Common myeloid progenitor, CD34-positive (primary cell): ENCODE results near the gene PCSK4.

Source experiments
- CTCF ChIA-PET: fragments of 350-600 bp; sonication (Branson Sonifier 250); formaldehyde crosslinking; loops from one replicate; lab custom pipeline; 2021; ENCODE audit warnings: antibody characterized with exemption; lab: Charles Lee
- POLR2A ChIA-PET: fragments of 350-600 bp; sonication (Branson Sonifier 250); formaldehyde crosslinking; loops from one replicate; lab custom pipeline; 2021; ENCODE audit warnings: antibody characterized with exemption; lab: Charles Lee
- DNase-seq, 3 donors: peaks; one replicate each; pipeline versions ENCODE4 v3.0.0 to v3.0.0-alpha.2; 2013
- H3K27ac ChIP-seq, 2 experiments: 1 replicate in 1 of 2; 2 replicates in 1 of 2; pipeline ENCODE4 v1.7.0; 2013; ENCODE audit warnings: inconsistent platforms in 2 of 2, low read length in 2 of 2, mild to moderate bottlenecking in 2 of 2, low read depth in 1 of 2, moderate library complexity in 1 of 2; ENCODE audit not compliant: severe bottlenecking in 2 of 2, insufficient read depth in 1 of 2, poor library complexity in 1 of 2
- H3K27me3 ChIP-seq, 5 experiments: replicated peaks in 2 of 5; 1 replicate in 3 of 5; 2 replicates in 2 of 5; pipeline versions ENCODE4 v1.6.1 to v1.7.0; 2013; ENCODE audit warnings: low read length in 4 of 5, mild to moderate bottlenecking in 2 of 5, moderate library complexity in 2 of 5, inconsistent platforms in 1 of 5; ENCODE audit not compliant: insufficient read depth in 5 of 5, control insufficient read depth in 4 of 5
- H3K36me3 ChIP-seq, 4 experiments: 1 replicate in 2 of 4; 2 replicates in 2 of 4; pipeline versions ENCODE4 v1.6.1 to v1.7.0; 2013; ENCODE audit warnings: low read length in 3 of 4, control low read depth in 1 of 4, mild to moderate bottlenecking in 1 of 4; ENCODE audit not compliant: control insufficient read depth in 4 of 4, insufficient read depth in 4 of 4
- H3K4me1 ChIP-seq, 4 experiments: 1 replicate in 3 of 4; 2 replicates in 1 of 4; pipeline versions ENCODE4 v1.6.1 to v1.7.1; 2013; ENCODE audit warnings: low read length in 3 of 4, mild to moderate bottlenecking in 3 of 4, control low read depth in 1 of 4, inconsistent platforms in 1 of 4, moderate library complexity in 1 of 4; ENCODE audit not compliant: control insufficient read depth in 4 of 4, insufficient read depth in 4 of 4; ENCODE audit errors: control extremely low read depth in 1 of 4
- H3K4me3 ChIP-seq, 7 experiments: 1 replicate in 4 of 7; 2 replicates in 3 of 7; pipeline versions ENCODE4 v1.5.1 to v1.7.0; 2013; ENCODE audit warnings: mild to moderate bottlenecking in 7 of 7, low read length in 6 of 7, moderate library complexity in 6 of 7, inconsistent platforms in 2 of 7, low read depth in 2 of 7, control low read depth in 1 of 7; ENCODE audit not compliant: insufficient read depth in 4 of 7, control insufficient read depth in 1 of 7; ENCODE audit errors: extremely low read depth in 1 of 7
- H3K9me3 ChIP-seq, 5 experiments: 1 replicate in 4 of 5; 2 replicates in 1 of 5; pipeline versions ENCODE4 v1.6.1 to v1.7.1; 2013; ENCODE audit warnings: low read length in 4 of 5, mild to moderate bottlenecking in 2 of 5, inconsistent platforms in 1 of 5, low read depth in 1 of 5, moderate library complexity in 1 of 5; ENCODE audit not compliant: control insufficient read depth in 4 of 5, insufficient read depth in 2 of 5; ENCODE audit errors: control extremely low read depth in 1 of 5
- WGBS: methylation state at CpG from one replicate; pipeline ENCODE4 v1.1.5; 2013; ENCODE audit not compliant: insufficient coverage; 5-methylcytosine and 5-hydroxymethylcytosine counted together

PCSK4 gene

DNA sequence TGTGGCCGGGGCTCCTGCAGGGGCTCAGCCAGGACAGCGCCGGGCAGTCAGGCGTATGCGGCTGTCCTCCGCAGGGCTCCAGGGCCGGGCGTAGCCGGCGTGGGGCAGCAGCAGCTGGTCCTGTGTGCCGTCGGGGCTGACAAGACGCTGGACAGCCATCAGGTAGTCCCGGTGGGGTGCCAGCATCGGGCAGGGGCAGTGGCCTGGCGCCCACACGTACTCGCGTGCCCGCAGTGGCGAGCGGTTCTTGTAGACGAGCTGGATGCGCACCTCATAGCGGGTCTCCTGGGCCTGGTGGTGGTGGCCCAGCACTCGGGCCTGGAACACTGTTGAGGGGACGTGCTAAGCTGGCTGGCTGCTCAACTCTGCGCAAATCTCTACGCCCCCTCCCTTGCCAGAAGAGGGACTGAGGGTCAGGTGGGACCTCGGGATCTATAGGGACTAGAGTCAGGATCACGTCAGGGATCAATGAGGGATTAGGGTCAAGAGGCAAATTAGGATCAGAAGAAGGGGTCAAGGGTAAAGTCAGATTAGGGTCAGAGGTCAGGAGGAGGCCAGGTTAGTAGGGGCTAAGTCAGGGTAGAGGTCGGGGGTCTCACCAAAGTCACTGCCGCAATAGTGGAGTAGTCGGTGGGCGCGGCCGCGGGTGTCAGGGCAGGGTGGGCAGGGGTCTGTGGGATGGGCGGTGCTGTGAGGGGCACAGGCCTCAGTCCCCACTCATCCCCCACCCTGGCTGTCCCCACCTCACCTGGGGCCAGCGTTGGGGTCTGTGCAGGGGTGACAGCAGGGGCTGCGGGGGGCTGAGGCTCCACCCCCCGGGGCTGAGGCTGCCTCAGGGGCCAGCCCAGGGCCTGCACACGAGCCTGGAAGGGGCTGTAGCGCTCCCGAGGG lies 16.1 kb upstream of the PCSK4 start:
- no peaks in the 10 kb centered on the region for H3K36me3 ChIP-seq

DNA sequence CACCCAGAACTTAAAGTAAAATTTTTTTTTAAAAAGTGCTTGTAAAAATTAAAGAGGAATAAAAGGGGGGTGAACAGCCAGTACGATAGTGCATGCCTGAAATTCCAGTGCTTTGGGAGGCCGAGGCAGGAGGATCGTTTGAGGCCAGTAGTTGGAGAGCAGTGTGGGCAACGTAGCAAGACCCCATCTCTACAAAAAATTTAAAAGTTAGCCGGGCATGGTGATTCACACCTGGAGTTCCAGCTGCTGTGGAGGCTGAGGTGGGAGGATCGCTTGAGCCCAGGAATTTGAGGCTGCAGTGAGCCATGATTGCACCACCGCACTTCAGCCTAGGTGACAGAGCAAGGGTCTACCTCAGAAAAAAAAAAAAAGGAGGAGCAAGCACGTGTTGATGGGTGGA lies 14.9 kb upstream of the PCSK4 start:
- ChIA-PET POLR2A (no interaction called here), CTCF (no interaction called here)
- peaks cover 0 to 22% (median 16%) of the 10 kb centered on the region in 4 experiments for H3K4me1 ChIP-seq

More for the DNA sequence above, 16.1 kb upstream of the PCSK4 start:
- Histone ChIP-seq H3K4me3 (no peak overlapping the region), H3K27me3 (peaks cover 0 to 59% (median 16%) of the 10 kb centered on the region in 5 experiments), H3K4me1 (peaks cover 0 to 24% (median 16%) of the 10 kb centered on the region in 4 experiments), H3K27ac (no peak overlapping the region), H3K9me3 (no peaks in the 10 kb centered on the region)
- ChIA-PET CTCF (no interaction called here), POLR2A (interaction anchor here (0.6 kb wide), 1 partner anchor 92 kb away, joined by 4 read pairs; no protein-coding TSS in a partner anchor)
- 94% methylated on average over 40 of the region's 45 CpGs for WGBS
- DNase-seq = no peak

DNA sequence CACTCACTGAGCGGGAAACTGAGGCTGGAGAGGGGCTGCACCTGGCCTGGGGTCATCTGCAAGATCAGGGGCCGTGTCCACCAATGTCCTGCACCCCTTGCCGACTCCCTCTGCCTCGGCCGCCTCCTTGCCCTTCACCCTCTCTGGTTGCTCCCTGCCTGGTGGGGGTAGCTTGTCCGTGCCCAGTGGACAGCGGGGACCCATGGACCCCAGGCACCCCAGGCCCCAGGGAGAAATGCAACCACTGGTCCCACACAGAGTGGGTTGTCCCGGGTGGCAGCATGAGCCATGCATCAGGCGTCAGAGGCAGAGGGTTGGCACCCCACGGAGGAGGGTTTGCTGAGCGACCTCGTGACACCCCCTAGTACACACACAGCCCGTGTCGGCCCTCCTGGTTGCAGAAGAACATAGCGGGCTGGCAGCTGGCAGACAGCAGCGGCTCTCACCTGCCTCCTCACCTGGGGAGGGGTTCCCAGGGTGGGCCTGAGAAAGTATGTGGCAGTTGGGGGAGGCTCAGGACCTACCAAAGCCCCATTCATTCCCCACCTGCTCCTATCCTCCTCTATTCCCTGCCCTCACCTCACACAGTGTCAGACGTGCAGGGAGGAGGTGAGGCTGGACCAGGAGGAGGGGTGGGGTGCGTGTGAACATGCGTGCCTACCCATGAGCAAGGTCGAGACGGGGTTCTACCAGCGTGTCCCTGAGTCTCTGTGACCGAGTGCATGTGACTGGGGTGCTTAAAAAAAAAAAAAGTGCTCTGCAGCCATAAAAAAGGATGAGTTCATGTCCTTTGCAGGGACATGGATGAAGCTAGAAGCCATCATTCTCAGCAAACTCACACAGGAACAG lies 14.0 kb upstream of the PCSK4 start:
- ChIA-PET CTCF (interaction anchor here (0.6 to 1.0 kb wide), 2 partner anchors 38 to 287 kb away, joined by 3 to 4 read pairs; no protein-coding TSS in a partner anchor), POLR2A (no interaction called here)
- H3K27ac ChIP-seq = no peak overlapping the region
- H3K36me3 ChIP-seq = no peaks in the 10 kb centered on the region
- WGBS = 58% methylated on average over 19 of the region's 23 CpGs
- H3K27me3 ChIP-seq = peaks cover 0 to 40% (median 7%) of the 10 kb centered on the region in 5 experiments
- H3K9me3 ChIP-seq = no peaks in the 10 kb centered on the region
- no peak for DNase-seq
- peaks cover 0 to 22% (median 16%) of the 10 kb centered on the region in 4 experiments for H3K4me1 ChIP-seq
- H3K4me3 ChIP-seq = peak overlapping the region in 1 of 7 experiments; percentile 34

More for the DNA sequence above, 14.9 kb upstream of the PCSK4 start:
- H3K27me3 ChIP-seq = peaks cover 0 to 46% (median 14%) of the 10 kb centered on the region in 5 experiments
- no peak for DNase-seq
- H3K36me3 ChIP-seq = no peaks in the 10 kb centered on the region
- no peak overlapping the region for H3K27ac ChIP-seq
- no peaks in the 10 kb centered on the region for H3K9me3 ChIP-seq
- no peak overlapping the region for H3K4me3 ChIP-seq
- WGBS = 83% methylated on average over 7 of the region's 8 CpGs

DNA sequence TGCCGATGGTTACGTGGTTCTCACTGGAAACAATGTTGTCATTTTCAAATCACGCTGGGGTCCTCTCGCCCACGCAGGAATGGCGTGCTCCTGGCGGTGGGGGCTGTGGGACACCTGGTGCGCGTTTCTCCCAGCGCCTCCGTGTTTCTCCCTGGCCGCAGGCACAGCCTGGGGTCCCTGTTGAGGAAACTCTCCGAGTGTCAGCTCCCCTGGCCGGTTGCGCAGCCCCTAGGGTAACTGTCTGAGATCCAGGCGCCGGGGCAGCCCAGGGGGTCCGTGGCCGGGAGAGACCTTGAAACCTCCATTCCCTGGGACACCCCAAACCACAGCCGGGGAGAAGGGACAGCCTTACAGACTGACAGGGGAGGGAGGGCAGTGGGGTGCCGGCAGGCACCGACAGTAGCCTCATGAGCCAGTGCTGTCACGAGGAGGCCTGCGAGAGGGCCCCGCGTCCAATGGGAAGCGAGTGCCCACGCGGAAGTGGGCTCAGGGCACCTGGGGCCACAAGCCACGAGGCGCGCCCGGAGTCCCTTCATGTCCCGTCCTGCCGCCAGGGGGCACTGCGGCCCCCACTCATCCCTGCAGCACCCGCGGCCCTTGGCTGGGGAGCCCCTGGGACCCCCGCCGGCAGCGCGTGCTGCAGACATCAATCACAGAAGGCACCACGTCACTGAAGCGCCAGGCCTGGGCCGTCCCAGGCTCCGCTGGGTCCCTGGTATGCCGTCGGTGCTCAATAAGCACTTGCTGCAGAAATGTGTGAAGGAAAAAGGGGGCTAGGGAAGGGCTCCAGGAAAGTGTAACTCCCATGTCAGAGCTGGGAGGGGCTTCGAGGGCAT lies 13.2 kb upstream of the PCSK4 start:
- CTCF ChIA-PET = interaction anchor here (1.0 kb wide), 1 partner anchor 37 kb away, joined by 3 read pairs; no protein-coding TSS in a partner anchor
- peak; percentile 53 to 72 (median 69) for DNase-seq

DNA sequence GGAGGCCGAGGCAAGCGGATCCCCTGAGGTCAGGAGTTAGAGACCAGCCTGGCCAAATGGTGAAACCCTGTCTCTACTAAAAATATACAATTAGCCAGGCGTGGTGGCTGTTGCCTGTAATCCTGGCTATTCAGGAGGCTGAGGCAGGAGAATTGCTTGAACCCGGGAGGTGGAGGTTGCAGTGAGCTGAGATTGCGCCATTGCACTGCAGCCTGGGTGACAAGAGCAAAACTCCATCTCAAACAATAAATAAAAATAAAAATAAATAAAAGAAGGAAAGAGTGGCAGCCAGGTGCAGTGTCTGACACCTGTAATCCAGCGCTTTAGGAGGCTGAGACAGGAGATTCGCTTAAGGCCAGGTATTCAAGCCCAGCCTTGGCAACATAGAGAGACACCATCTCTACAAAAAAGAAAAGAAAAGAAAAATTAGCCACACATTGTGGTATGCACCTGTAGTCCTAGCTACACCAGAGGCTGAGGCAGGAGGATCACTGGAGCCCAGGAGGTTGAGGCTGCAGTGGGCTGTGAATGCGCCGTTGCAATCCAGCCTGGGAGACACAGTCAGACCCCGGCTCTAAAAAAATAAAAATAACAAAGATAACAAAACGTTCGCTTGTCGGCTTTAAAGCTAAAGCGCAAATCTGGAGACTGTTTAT lies 12.4 kb upstream of the PCSK4 start:
- Histone ChIP-seq H3K27me3 (peaks cover 0 to 39% (median 7%) of the 10 kb centered on the region in 5 experiments), H3K4me1 (peaks cover 0 to 15% (median 9%) of the 10 kb centered on the region in 4 experiments), H3K4me3 (no peak overlapping the region), H3K9me3 (no peaks in the 10 kb centered on the region), H3K27ac (no peak overlapping the region), H3K36me3 (no peaks in the 10 kb centered on the region)
- no peak for DNase-seq
- 71% methylated on average over 10 of the region's 14 CpGs for WGBS
- CTCF ChIA-PET = no interaction called here
- POLR2A ChIA-PET = no interaction called here

More for the DNA sequence above, 13.2 kb upstream of the PCSK4 start:
- WGBS = 7% methylated on average over 49 of the region's 49 CpGs
- H3K27ac ChIP-seq = no peak overlapping the region
- H3K4me3 ChIP-seq = peak overlapping the region in 1 of 7 experiments; percentile 34
- H3K4me1 ChIP-seq = peaks cover 0 to 19% (median 13%) of the 10 kb centered on the region in 4 experiments
- H3K9me3 ChIP-seq = no peaks in the 10 kb centered on the region
- POLR2A ChIA-PET = no interaction called here
- peaks cover 0 to 39% (median 7%) of the 10 kb centered on the region in 5 experiments for H3K27me3 ChIP-seq
- no peaks in the 10 kb centered on the region for H3K36me3 ChIP-seq

DNA sequence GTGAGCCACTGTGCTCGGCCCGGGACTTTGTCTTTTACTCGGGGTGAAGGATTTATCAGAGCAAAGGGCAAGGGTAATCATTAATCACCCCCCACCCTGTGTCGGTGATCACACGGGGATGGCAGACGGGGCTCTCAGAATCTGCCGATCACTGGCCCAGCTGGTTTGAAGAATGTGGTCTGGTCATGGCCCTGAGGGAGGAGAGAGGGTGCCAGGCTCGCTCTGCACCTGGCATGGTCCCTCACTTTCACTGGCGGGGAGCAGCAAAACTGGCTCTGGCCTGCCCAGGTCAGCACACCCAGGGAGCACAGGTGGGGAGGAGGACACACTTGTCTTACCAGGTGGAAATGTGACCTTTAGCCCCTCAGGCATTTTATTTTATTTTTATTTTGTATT lies 11.0 kb upstream of the PCSK4 start:
- H3K36me3 ChIP-seq = no peaks in the 10 kb centered on the region
- POLR2A ChIA-PET = no interaction called here
- no peaks in the 10 kb centered on the region for H3K9me3 ChIP-seq
- peaks cover 0 to 11% (median 7%) of the 10 kb centered on the region in 4 experiments for H3K4me1 ChIP-seq
- no peak overlapping the region for H3K27ac ChIP-seq
- CTCF ChIA-PET = interaction anchor here (0.9 to 1.5 kb wide), 2 partner anchors 8 to 264 kb away, joined by 3 read pairs; no protein-coding TSS in a partner anchor
- no peak overlapping the region for H3K4me3 ChIP-seq
- peaks cover 0 to 38% (median 7%) of the 10 kb centered on the region in 5 experiments for H3K27me3 ChIP-seq
- 60% methylated on average over 1 of the region's 9 CpGs for WGBS
- no peak for DNase-seq
